SU-DHL-6 (cell line): ENCODE measurements around the gene CDK11B.

ENCODE experiments used
- H2AFZ ChIP-seq: fragments of 200-600 bp; sonication (generic); 2 replicates; pipeline ENCODE4 v1.6.1; 2014; ENCODE audit warnings: low read depth, mild to moderate bottlenecking, moderate library complexity, mixed read lengths, antibody characterized with exemption, low read length; ENCODE audit not compliant: severe bottlenecking
- H3F3A ChIP-seq: fragments of 200-600 bp; shearing (Covaris generic); 2 replicates; pipeline ENCODE4 v1.6.0; 2016; ENCODE audit warnings: antibody characterized with exemption, mild to moderate bottlenecking; ENCODE audit not compliant: insufficient read depth
- H3K27ac ChIP-seq: fragments of 200-600 bp; sonication (generic); 2 replicates; pipeline ENCODE4 v1.5.1; 2016; ENCODE audit warnings: low read depth, mild to moderate bottlenecking, low read length, moderate library complexity, mixed read lengths
- H3K27me3 ChIP-seq: fragments of 200-600 bp; sonication (generic), shearing (Covaris generic); 2 replicates; pipeline ENCODE4 v1.6.0; 2014; ENCODE audit warnings: mild to moderate bottlenecking, low read length
- H3K36me3 ChIP-seq: fragments of 200-600 bp; sonication (generic); 2 replicates; pipeline ENCODE4 v1.6.1; 2014; ENCODE audit warnings: mild to moderate bottlenecking, low read length, mixed read lengths
- H3K4me2 ChIP-seq: fragments of 300-600, 200-600 bp; shearing (Covaris generic), sonication (generic); 2 replicates; pipeline ENCODE4 v1.6.0; 2014; ENCODE audit warnings: low read length, low read depth, mild to moderate bottlenecking; ENCODE audit not compliant: poor library complexity, severe bottlenecking
- H3K4me3 ChIP-seq: fragments of 200-600 bp; sonication (generic); 2 replicates; pipeline ENCODE4 v1.5.1; 2014; ENCODE audit warnings: antibody characterized with exemption, low read length, mild to moderate bottlenecking, mixed read lengths; ENCODE audit not compliant: insufficient read depth, poor library complexity, severe bottlenecking
- H3K79me2 ChIP-seq: fragments of 200-600 bp; sonication (generic); 2 replicates; pipeline ENCODE4 v1.6.1; 2014; ENCODE audit warnings: mild to moderate bottlenecking, low read length, moderate library complexity; ENCODE audit not compliant: insufficient read depth
- H3K9ac ChIP-seq: fragments of 200-600 bp; sonication (generic); 2 replicates; pipeline ENCODE4 v1.7.0; 2014; ENCODE audit warnings: mild to moderate bottlenecking, low read length
- H3K9me2 ChIP-seq: fragments of 200-600 bp; sonication (generic); replicated peaks from 2 replicates; pipeline ENCODE4 v1.6.1; 2014; ENCODE audit warnings: low read length; ENCODE audit not compliant: insufficient read depth
- H3K9me3 ChIP-seq: fragments of 200-600 bp; sonication (generic); 2 replicates; pipeline ENCODE4 v1.6.1; 2014; ENCODE audit warnings: low read length, mixed read lengths; ENCODE audit not compliant: insufficient read depth
- H4K20me1 ChIP-seq: fragments of 200-600 bp; sonication (generic); 2 replicates; pipeline ENCODE4 v1.6.1; 2014; ENCODE audit warnings: low read depth, mild to moderate bottlenecking, antibody characterized with exemption, low read length, moderate library complexity, mixed read lengths
- EZH2phosphoT487 ChIP-seq: fragments of 200-600 bp; sonication (generic), shearing (Covaris generic); conservative IDR thresholded peaks from 2 replicates; pipeline ENCODE4 v1.6.1; 2018; ENCODE audit warnings: mild to moderate bottlenecking, antibody characterized with exemption, low read length, moderate library complexity, mixed read lengths
- TF ChIP-seq, protein P1 (sequence below): fragments of 200-600 bp; sonication (generic); IDR thresholded peaks from one replicate; pipeline ENCODE4 v1.5.1; 2017; ENCODE audit warnings: antibody characterized with exemption, mild to moderate bottlenecking, low read length, moderate library complexity; ENCODE audit not compliant: insufficient read depth, poor library complexity, severe bottlenecking

The CDK11B gene

DNA sequence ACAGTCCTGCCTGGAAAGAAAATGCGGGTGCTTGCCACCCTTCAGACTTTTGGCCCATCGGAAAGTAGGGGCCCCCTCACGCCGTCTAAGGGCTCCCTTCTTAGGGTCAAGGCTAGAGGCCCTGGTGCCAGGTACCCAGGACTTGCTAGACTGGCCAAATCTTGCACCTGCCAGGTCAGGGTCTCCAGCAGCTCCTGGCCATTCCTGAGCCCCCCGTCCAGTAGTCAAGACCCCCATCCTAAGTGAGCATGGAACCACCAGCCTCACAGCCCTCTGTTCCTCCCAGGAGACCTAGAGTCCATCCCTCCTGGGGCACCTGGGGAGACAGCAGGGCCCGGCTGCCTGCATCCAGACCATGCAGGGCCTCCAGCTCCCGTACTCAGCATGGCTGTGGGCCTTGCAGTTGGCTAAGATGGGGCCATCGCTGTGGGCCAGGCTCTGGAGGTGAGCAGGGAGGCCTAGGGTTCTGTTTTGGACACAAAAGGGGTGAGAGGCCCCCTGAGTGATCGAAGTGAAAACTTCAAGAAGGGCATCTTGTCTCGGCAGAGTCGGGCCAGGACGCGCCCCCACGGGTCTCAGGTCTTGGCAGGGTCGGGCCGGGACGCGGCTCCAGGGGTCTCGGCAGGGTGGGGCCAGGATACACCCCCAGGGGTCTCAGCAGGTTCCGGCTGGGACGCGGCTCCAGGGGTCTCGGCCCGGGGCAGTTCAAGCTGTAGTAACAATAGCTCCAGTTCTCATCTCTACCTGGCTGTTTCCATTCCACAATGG is 64.8 kb downstream of the CDK11B start:
- Histone ChIP-seq H3K36me3 (no peaks in the 10 kb centered on the region), H3K9ac (no peak overlapping the region), H3K9me3 (no peaks in the 10 kb centered on the region), H2AFZ (no peak overlapping the region), H3K27ac (no peak overlapping the region), H3K4me3 (no peak overlapping the region), H3K9me2 (no peaks in the 10 kb centered on the region), H4K20me1 (no peaks in the 10 kb centered on the region), H3K27me3 (no peaks in the 10 kb centered on the region), H3K4me2 (no peak overlapping the region), H3F3A (no peaks in the 10 kb centered on the region), H3K79me2 (no peaks in the 10 kb centered on the region)
- TF ChIP-seq, protein P1, sequence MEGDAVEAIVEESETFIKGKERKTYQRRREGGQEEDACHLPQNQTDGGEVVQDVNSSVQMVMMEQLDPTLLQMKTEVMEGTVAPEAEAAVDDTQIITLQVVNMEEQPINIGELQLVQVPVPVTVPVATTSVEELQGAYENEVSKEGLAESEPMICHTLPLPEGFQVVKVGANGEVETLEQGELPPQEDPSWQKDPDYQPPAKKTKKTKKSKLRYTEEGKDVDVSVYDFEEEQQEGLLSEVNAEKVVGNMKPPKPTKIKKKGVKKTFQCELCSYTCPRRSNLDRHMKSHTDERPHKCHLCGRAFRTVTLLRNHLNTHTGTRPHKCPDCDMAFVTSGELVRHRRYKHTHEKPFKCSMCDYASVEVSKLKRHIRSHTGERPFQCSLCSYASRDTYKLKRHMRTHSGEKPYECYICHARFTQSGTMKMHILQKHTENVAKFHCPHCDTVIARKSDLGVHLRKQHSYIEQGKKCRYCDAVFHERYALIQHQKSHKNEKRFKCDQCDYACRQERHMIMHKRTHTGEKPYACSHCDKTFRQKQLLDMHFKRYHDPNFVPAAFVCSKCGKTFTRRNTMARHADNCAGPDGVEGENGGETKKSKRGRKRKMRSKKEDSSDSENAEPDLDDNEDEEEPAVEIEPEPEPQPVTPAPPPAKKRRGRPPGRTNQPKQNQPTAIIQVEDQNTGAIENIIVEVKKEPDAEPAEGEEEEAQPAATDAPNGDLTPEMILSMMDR, result no peak
- TF ChIP-seq EZH2phosphoT487, result no peak

DNA sequence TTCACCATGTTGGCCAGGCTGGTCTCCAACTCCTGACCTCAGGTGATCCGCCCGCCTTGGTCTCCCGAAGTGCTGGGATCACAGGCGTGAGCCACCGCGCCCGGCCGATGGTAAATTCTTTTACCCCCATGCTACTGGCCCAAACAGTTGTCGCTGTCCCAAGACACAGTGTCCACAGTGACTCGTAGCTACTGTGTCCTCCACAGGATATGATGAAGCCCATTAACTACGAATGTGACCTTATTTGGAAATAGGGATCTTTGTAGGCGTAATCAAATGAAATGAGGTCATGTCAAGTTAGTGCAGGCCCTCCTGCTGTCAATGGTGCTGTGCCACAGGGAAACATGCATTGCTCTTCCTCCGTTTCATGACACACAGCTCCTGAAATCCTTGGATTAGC is 67.4 kb downstream of the CDK11B start:
- Histone ChIP-seq H3K36me3 (no peaks in the 10 kb centered on the region), H3K9me3 (no peaks in the 10 kb centered on the region), H3F3A (no peaks in the 10 kb centered on the region), H2AFZ (no peak overlapping the region), H3K9me2 (no peaks in the 10 kb centered on the region), H3K4me2 (no peak overlapping the region), H3K27ac (no peak overlapping the region), H3K4me3 (no peak overlapping the region), H3K79me2 (no peaks in the 10 kb centered on the region), H3K27me3 (no peaks in the 10 kb centered on the region), H3K9ac (no peak overlapping the region), H4K20me1 (no peaks in the 10 kb centered on the region)
- TF ChIP-seq, protein P1, result no peak
- TF ChIP-seq EZH2phosphoT487, result no peak
